KMS-11 (cell line): ENCODE data around the gene NR0B1.

Experiments used
- H2AFZ ChIP-seq: fragments of 200-600 bp; sonication (generic); 2 replicates; pipeline ENCODE4 v1.6.1; 2016; ENCODE audit warnings: antibody characterized with exemption, mixed run types, low read depth
- H3K27ac ChIP-seq: fragments of 200-600 bp; sonication (generic); 2 replicates; pipeline ENCODE4 v1.6.1; 2016; ENCODE audit warnings: mild to moderate bottlenecking, mixed run types
- H3K27me3 ChIP-seq: fragments of 200-600 bp; sonication (generic); 2 replicates; pipeline ENCODE4 v1.6.1; 2017; ENCODE audit warnings: mild to moderate bottlenecking, low read depth, mixed run types, moderate library complexity; ENCODE audit not compliant: insufficient read depth
- H3K36me3 ChIP-seq: fragments of 200-600 bp; sonication (generic); 2 replicates; pipeline ENCODE4 v1.6.1; 2017; ENCODE audit warnings: mild to moderate bottlenecking, mixed run types; ENCODE audit not compliant: insufficient read depth
- H3K4me1 ChIP-seq: fragments of 200-600 bp; sonication (generic); 2 replicates; pipeline ENCODE4 v1.6.1; 2016; ENCODE audit warnings: mild to moderate bottlenecking, low read depth, mixed run types; ENCODE audit not compliant: poor library complexity, severe bottlenecking
- H3K4me2 ChIP-seq: fragments of 200-600 bp; sonication (generic); 2 replicates; pipeline ENCODE4 v1.7.0; 2016; ENCODE audit warnings: mild to moderate bottlenecking, mixed run types
- H3K4me3 ChIP-seq: fragments of 200-600 bp; sonication (generic); IDR thresholded peaks from 2 replicates; pipeline ENCODE4 v1.6.1; 2017; ENCODE audit warnings: low read depth, low read length, mixed read lengths; ENCODE audit not compliant: insufficient read depth
- H3K79me2 ChIP-seq: fragments of 200-600 bp; sonication (generic); 2 replicates; pipeline ENCODE4 v1.6.1; 2016; ENCODE audit warnings: low read depth, mixed run types; ENCODE audit not compliant: insufficient read depth
- H3K9ac ChIP-seq: fragments of 200-600 bp; sonication (generic); 2 replicates; pipeline ENCODE4 v1.6.1; 2016; ENCODE audit warnings: mild to moderate bottlenecking, mixed run types
- H4K20me1 ChIP-seq: fragments of 200-600 bp; sonication (generic); 2 replicates; pipeline ENCODE4 v1.6.1; 2016; ENCODE audit warnings: mild to moderate bottlenecking, mixed run types; ENCODE audit not compliant: insufficient read depth
- TF ChIP-seq, protein P1 (sequence below): fragments of 200-600 bp; sonication (generic); conservative IDR thresholded peaks from 2 replicates; pipeline ENCODE4 v1.6.1; 2017; ENCODE audit warnings: low read depth, mild to moderate bottlenecking, antibody characterized with exemption, low read length, moderate library complexity, mixed read lengths

Gene NR0B1

GRCh38 chrX:30310429-30311206 is 1.4 kb upstream of the NR0B1 start:
- TF ChIP-seq, protein P1, sequence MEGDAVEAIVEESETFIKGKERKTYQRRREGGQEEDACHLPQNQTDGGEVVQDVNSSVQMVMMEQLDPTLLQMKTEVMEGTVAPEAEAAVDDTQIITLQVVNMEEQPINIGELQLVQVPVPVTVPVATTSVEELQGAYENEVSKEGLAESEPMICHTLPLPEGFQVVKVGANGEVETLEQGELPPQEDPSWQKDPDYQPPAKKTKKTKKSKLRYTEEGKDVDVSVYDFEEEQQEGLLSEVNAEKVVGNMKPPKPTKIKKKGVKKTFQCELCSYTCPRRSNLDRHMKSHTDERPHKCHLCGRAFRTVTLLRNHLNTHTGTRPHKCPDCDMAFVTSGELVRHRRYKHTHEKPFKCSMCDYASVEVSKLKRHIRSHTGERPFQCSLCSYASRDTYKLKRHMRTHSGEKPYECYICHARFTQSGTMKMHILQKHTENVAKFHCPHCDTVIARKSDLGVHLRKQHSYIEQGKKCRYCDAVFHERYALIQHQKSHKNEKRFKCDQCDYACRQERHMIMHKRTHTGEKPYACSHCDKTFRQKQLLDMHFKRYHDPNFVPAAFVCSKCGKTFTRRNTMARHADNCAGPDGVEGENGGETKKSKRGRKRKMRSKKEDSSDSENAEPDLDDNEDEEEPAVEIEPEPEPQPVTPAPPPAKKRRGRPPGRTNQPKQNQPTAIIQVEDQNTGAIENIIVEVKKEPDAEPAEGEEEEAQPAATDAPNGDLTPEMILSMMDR, result no peak
- Histone ChIP-seq H3K4me3 (no peak overlapping the region), H2AFZ (no peak overlapping the region), H3K9ac (no peak overlapping the region), H3K4me2 (no peak overlapping the region), H3K27me3 (no peaks in the 10 kb centered on the region), H3K36me3 (no peaks in the 10 kb centered on the region), H3K27ac (no peak overlapping the region), H3K4me1 (no peaks in the 10 kb centered on the region), H3K79me2 (no peaks in the 10 kb centered on the region), H4K20me1 (no peaks in the 10 kb centered on the region)

DNA sequence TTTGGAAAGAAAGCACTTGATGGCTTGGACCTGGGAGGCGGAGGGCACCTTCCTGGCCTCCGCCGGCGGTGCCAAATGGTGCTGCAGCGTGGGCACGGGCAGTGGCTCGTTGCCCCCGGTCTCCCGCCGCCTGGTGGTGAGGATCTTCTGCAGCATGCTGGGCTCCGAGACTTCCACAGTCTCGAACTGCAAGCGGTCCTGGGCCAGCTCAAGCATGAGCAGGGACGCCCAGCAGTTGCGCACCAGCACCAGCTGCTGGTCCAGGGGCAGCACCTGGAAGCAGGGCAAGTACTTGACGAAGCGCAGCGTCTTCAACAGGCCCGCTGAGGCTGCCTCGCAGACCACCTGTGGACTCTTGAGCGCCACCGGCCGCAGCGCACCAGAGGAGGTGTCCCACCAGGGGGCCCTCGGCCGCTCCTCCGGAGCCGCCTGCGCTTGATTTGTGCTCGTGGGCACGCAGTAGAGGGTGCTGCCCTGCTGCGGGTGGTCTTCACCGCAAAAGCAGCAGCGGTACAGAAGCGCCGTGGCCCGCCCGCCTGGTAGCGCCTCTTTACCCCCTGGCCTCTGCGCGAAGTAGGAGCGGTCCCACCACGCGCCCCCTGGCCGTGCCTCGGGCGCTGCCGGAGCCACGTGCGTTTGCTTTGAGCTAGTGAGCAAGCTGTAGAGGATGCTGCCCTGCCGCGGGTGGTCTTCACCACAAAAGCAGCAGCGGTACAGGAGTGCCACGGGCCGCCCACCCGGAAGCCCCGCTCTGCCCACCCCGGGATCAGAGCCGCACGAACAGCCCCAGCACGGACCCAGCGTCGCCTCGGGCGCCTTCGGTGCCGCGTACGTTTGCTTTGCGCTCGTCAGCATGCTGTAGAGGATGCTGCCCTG is 689 bp downstream of the NR0B1 start:
- H3K27me3 ChIP-seq, result no peaks in the 10 kb centered on the region
- H3K9ac ChIP-seq, result no peak overlapping the region
- TF ChIP-seq, protein P1, result no peak
- no peaks in the 10 kb centered on the region for H4K20me1 ChIP-seq
- H3K27ac ChIP-seq, result no peak overlapping the region
- H2AFZ ChIP-seq, result no peak overlapping the region
- H3K79me2 ChIP-seq, result no peaks in the 10 kb centered on the region
- no peak overlapping the region for H3K4me2 ChIP-seq
- no peak overlapping the region for H3K4me3 ChIP-seq
- H3K36me3 ChIP-seq, result no peaks in the 10 kb centered on the region
- no peaks in the 10 kb centered on the region for H3K4me1 ChIP-seq

- H2AFZ ChIP-seq, result no peak overlapping the region
- H4K20me1 ChIP-seq, result no peaks in the 10 kb centered on the region
- no peaks in the 10 kb centered on the region for H3K4me1 ChIP-seq
- no peak overlapping the region for H3K9ac ChIP-seq
- H3K4me2 ChIP-seq, result no peak overlapping the region
- TF ChIP-seq, protein P1, result no peak
- H3K36me3 ChIP-seq, result no peaks in the 10 kb centered on the region
- no peak overlapping the region for H3K4me3 ChIP-seq
- H3K27ac ChIP-seq, result no peak overlapping the region
- H3K27me3 ChIP-seq, result no peaks in the 10 kb centered on the region
- H3K79me2 ChIP-seq, result no peaks in the 10 kb centered on the region
These were observed 1.7 kb downstream of the NR0B1 start for GRCh38 chrX:30307466-30307865.

- H3K9ac ChIP-seq, result no peak overlapping the region
- no peaks in the 10 kb centered on the region for H3K4me1 ChIP-seq
- no peaks in the 10 kb centered on the region for H3K27me3 ChIP-seq
- no peak overlapping the region for H3K4me2 ChIP-seq
- no peaks in the 10 kb centered on the region for H4K20me1 ChIP-seq
- no peak overlapping the region for H3K4me3 ChIP-seq
- H3K36me3 ChIP-seq, result no peaks in the 10 kb centered on the region
- TF ChIP-seq, protein P1, result no peak
- H3K79me2 ChIP-seq, result no peaks in the 10 kb centered on the region
- no peak overlapping the region for H2AFZ ChIP-seq
- H3K27ac ChIP-seq, result no peak overlapping the region
These were observed 4.3 kb downstream of the NR0B1 start for GRCh38 chrX:30304866-30305265.
